H9 (cell line): ENCODE data around the gene DDX1. TPM values are rescaled to one million over a fixed set of nuclear protein-coding genes. Genes with fewer than 3 reads are reported as not detected.

ENCODE experiments used
- DNase-seq: peaks from one replicate; pipeline ENCODE4 v3.0.0-alpha.2; 2017
- H2AFZ ChIP-seq: one replicate; pipeline ENCODE4 v1.6.1; 2013; ENCODE audit warnings: mild to moderate bottlenecking, low read length, control low read depth, moderate library complexity
- H2AK5ac ChIP-seq: 2 replicates; pipeline ENCODE4 v1.6.1; 2013; ENCODE audit warnings: low read length, control low read depth, mixed read lengths; ENCODE audit not compliant: insufficient read length
- H2BK120ac ChIP-seq: one replicate; pipeline ENCODE4 v1.6.1; 2013; ENCODE audit warnings: low read depth, mild to moderate bottlenecking, low read length, control low read depth, inconsistent platforms; ENCODE audit not compliant: poor library complexity, severe bottlenecking
- H2BK12ac ChIP-seq: 2 replicates; pipeline ENCODE4 v1.6.1; 2013; ENCODE audit warnings: low read length, control low read depth, mixed read lengths, low read depth; ENCODE audit not compliant: insufficient read length
- H2BK15ac ChIP-seq: 2 replicates; pipeline ENCODE4 v1.6.1; 2013; ENCODE audit warnings: low read depth, low read length, control low read depth
- H2BK20ac ChIP-seq: one replicate; pipeline ENCODE4 v1.6.1; 2013; ENCODE audit warnings: low read depth, mild to moderate bottlenecking, low read length, control low read depth, inconsistent platforms; ENCODE audit not compliant: poor library complexity, severe bottlenecking
- H2BK5ac ChIP-seq: 2 replicates; pipeline ENCODE4 v1.6.1; 2013; ENCODE audit warnings: low read length, control low read depth, mixed read lengths; ENCODE audit not compliant: insufficient read length
- H3K14ac ChIP-seq: 2 replicates; pipeline ENCODE4 v1.6.1; 2013; ENCODE audit warnings: low read length, control low read depth; ENCODE audit not compliant: insufficient read depth
- H3K18ac ChIP-seq: 2 replicates; pipeline ENCODE4 v1.6.1; 2013; ENCODE audit warnings: low read depth, mild to moderate bottlenecking, mixed read lengths, low read length, control low read depth; ENCODE audit not compliant: insufficient read length
- H3K23ac ChIP-seq: 2 replicates; pipeline ENCODE4 v1.6.1; 2013; ENCODE audit warnings: low read length, control low read depth, mixed read lengths, low read depth; ENCODE audit not compliant: insufficient read length
- H3K23me2 ChIP-seq: 2 replicates; pipeline ENCODE4 v1.6.1; 2013; ENCODE audit warnings: low read depth, mild to moderate bottlenecking, mixed read lengths, low read length, control low read depth; ENCODE audit not compliant: insufficient read length, poor library complexity, severe bottlenecking
- H3K27ac ChIP-seq: 2 replicates; pipeline ENCODE4 v1.5.1; 2013; ENCODE audit warnings: low read length, control low read depth, mixed read lengths, low read depth; ENCODE audit not compliant: insufficient read length
- H3K27me3 ChIP-seq: 2 replicates; pipeline ENCODE4 v1.6.1; 2013; ENCODE audit warnings: low read length, control low read depth, inconsistent platforms; ENCODE audit not compliant: insufficient read depth
- H3K4ac ChIP-seq: 2 replicates; pipeline ENCODE4 v1.6.1; 2013; ENCODE audit warnings: low read depth, mild to moderate bottlenecking, control low read depth, inconsistent platforms, low read length, moderate library complexity
- H3K4me1 ChIP-seq: 2 replicates; pipeline ENCODE4 v1.6.1; 2013; ENCODE audit warnings: low read length, control low read depth, inconsistent platforms; ENCODE audit not compliant: insufficient read depth
- H3K4me2 ChIP-seq: 2 replicates; pipeline ENCODE4 v1.6.1; 2013; ENCODE audit warnings: low read length, control low read depth, mixed read lengths; ENCODE audit not compliant: insufficient read length, insufficient read depth
- H3K56ac ChIP-seq: 2 replicates; pipeline ENCODE4 v1.6.1; 2013; ENCODE audit warnings: low read depth, mild to moderate bottlenecking, mixed read lengths, low read length, control low read depth; ENCODE audit not compliant: insufficient read length
- H3K79me1 ChIP-seq: 2 replicates; pipeline ENCODE4 v1.6.1; 2013; ENCODE audit warnings: low read depth, mild to moderate bottlenecking, moderate library complexity, low read length, control low read depth, inconsistent platforms; ENCODE audit not compliant: insufficient read depth, poor library complexity, severe bottlenecking
- H3K79me2 ChIP-seq: 2 replicates; pipeline ENCODE4 v1.6.1; 2013; ENCODE audit warnings: low read length, control low read depth, inconsistent platforms; ENCODE audit not compliant: insufficient read depth
- H3K9ac ChIP-seq: 2 replicates; pipeline ENCODE4 v1.6.1; 2013; ENCODE audit warnings: low read length, control low read depth, mixed read lengths; ENCODE audit not compliant: insufficient read length; ENCODE audit errors: extremely low read depth
- H3K9me3 ChIP-seq: one replicate; pipeline ENCODE4 v1.6.1; 2013; ENCODE audit warnings: low read depth, low read length, inconsistent platforms; ENCODE audit not compliant: control insufficient read depth
- H3T11ph ChIP-seq: one replicate; pipeline ENCODE4 v1.6.1; 2013; ENCODE audit warnings: mild to moderate bottlenecking, low read length, control low read depth, inconsistent platforms
- H4K20me1 ChIP-seq: one replicate; pipeline ENCODE4 v1.6.1; 2013; ENCODE audit not compliant: control insufficient read depth, insufficient read length, insufficient read depth
- H4K5ac ChIP-seq: 2 replicates; pipeline ENCODE4 v1.6.1; 2013; ENCODE audit warnings: low read depth, mild to moderate bottlenecking, mixed read lengths, low read length, control low read depth; ENCODE audit not compliant: insufficient read length
- H4K8ac ChIP-seq: replicated peaks from 2 replicates; pipeline ENCODE4 v1.6.1; 2013; ENCODE audit warnings: low read length, control low read depth, mixed read lengths, low read depth; ENCODE audit not compliant: insufficient read length
- H4K91ac ChIP-seq: 2 replicates; pipeline ENCODE4 v1.6.1; 2013; ENCODE audit warnings: low read depth, mild to moderate bottlenecking, moderate library complexity, mixed read lengths, low read length, control low read depth; ENCODE audit not compliant: insufficient read length
- H3K27ac Mint-ChIP-seq, 3 experiments: 2 replicates in 2 of 3; 3 replicates in 1 of 3; pipeline ENCODE4 v1.8.0; 2020 to 2021; ENCODE audit warnings: mixed read lengths in 3 of 3, mild to moderate bottlenecking in 1 of 3, moderate library complexity in 1 of 3
- H3K27me3 Mint-ChIP-seq: 2 replicates; pipeline ENCODE4 v1.8.0; 2021; ENCODE audit warnings: low read depth, mild to moderate bottlenecking, moderate library complexity, mixed read lengths
- H3K36me3 Mint-ChIP-seq, 3 experiments: 2 replicates in 2 of 3; 3 replicates in 1 of 3; pipeline ENCODE4 v1.8.0; 2020 to 2021; ENCODE audit warnings: low read depth in 3 of 3, mixed read lengths in 3 of 3; ENCODE audit not compliant: insufficient read depth in 1 of 3
- H3K4me1 Mint-ChIP-seq, 2 experiments: 2 replicates each; pipeline ENCODE4 v1.8.0; 2020; ENCODE audit warnings: mixed read lengths in 2 of 2
- H3K4me3 Mint-ChIP-seq, 2 experiments: 2 replicates in 1 of 2; 3 replicates in 1 of 2; pipeline ENCODE4 v1.8.0; 2020 to 2021; ENCODE audit warnings: mild to moderate bottlenecking in 2 of 2, mixed read lengths in 2 of 2, moderate library complexity in 1 of 2
- H3K9me3 Mint-ChIP-seq, 2 experiments: 2 replicates in 1 of 2; 3 replicates in 1 of 2; pipeline ENCODE4 v1.8.0; 2020; ENCODE audit warnings: mild to moderate bottlenecking in 2 of 2, mixed read lengths in 2 of 2, moderate library complexity in 1 of 2
- CTCF ChIP-seq: fragments of 200-600 bp; sonication (generic); conservative IDR thresholded peaks from 3 replicates; pipeline ENCODE4 v1.8.0; 2021; ENCODE audit warnings: antibody characterized with exemption, mild to moderate bottlenecking
- WGBS: extraction: QIAGEN DNeasy Blood & Tissue Kit; methylation state at CpG from one replicate; pipeline ENCODE4 v1.1.7; 2013; ENCODE audit warnings: missing lambda C conversion rate, low lambda C conversion rate, mixed read lengths; ENCODE audit not compliant: insufficient read length; ENCODE audit errors: extremely low coverage; 5-methylcytosine and 5-hydroxymethylcytosine counted together
- total RNA-seq: library from RNA; stranded (reverse); gene quantifications from 2 replicates; pipeline ENCODE4 v1.2.1, GENCODE V29; 2021

Gene DDX1
- total RNA-seq, 1 experiment from 2014 or later: 120 TPM

DNA sequence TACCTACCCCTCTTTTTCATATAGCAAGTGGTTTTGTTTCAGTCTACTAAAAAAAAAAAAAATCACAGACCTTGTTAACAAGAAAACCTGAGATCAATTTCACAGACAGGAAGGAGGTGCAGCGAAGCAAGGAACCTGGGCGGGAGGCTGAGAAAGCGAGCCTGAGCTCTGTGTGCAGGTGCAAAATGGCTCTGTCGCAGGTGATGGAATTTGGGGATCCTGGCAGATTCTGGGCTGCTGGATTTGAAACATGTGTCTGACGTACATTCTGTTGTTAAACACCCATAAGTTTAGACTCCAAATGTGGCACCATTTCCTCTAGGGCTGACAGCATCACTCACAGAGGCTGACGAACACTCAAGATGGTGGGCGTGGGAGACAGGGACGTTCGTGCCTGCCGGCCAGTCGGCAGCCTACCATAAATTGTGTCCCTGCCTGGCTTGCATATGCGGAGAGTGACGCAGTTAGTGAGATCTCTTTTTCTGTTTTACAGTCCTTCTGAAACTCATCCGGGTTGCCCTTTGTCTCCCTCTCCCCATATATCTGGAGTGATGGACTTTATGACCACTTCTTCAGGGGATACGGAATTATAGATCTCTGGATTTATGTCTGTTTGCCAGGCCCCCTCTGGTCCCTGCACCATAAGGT is 8.8 kb upstream of the DDX1 start:
- H3K4me1 Mint-ChIP-seq: peaks cover 0 to 3% of the 10 kb centered on the region in 2 experiments; a peak in 2 of 4 replicates
- no peak for DNase-seq

More for the DNA sequence above, 8.8 kb upstream of the DDX1 start:
- Histone ChIP-seq H3T11ph (no peak overlapping the region), H2AFZ (no peak overlapping the region), H3K4ac (no peak overlapping the region), H4K20me1 (no peaks in the 10 kb centered on the region), H4K5ac (no peak overlapping the region), H3K23ac (no peak overlapping the region), H3K9me3 (no peaks in the 10 kb centered on the region), H2AK5ac (no peak overlapping the region), H2BK15ac (no peak overlapping the region), H2BK12ac (no peak overlapping the region), H3K79me1 (no peaks in the 10 kb centered on the region), H3K27ac (no peak overlapping the region), H2BK120ac (no peak overlapping the region), H3K9ac (no peak overlapping the region), H3K79me2 (no peaks in the 10 kb centered on the region), H4K8ac (no peak overlapping the region), H2BK5ac (no peak overlapping the region), H3K4me2 (no peak overlapping the region), H3K14ac (no peak overlapping the region), H3K4me1 (no peaks in the 10 kb centered on the region), H2BK20ac (no peak overlapping the region), H3K18ac (no peak overlapping the region), H3K23me2 (no peaks in the 10 kb centered on the region), H3K27me3 (no peaks in the 10 kb centered on the region), H4K91ac (no peak overlapping the region), H3K56ac (no peak overlapping the region)
- no peak for TF ChIP-seq CTCF
- Mint-ChIP-seq H3K4me3 (no peak overlapping the region), H3K27me3 (no peaks in the 10 kb centered on the region), H3K27ac (no peak overlapping the region), H3K9me3 (no peaks in the 10 kb centered on the region), H3K36me3 (no peaks in the 10 kb centered on the region)
- WGBS: no CpG with 5 or more reads among the region's 15 CpGs
